ENCODE results near the gene LCN1. TPM values are rescaled to one million over a fixed set of nuclear protein-coding genes. Genes with fewer than 3 reads are reported as not detected.

Gene LCN1
- total RNA-seq, 2 experiments from 2014 or later: not detected

DNA sequence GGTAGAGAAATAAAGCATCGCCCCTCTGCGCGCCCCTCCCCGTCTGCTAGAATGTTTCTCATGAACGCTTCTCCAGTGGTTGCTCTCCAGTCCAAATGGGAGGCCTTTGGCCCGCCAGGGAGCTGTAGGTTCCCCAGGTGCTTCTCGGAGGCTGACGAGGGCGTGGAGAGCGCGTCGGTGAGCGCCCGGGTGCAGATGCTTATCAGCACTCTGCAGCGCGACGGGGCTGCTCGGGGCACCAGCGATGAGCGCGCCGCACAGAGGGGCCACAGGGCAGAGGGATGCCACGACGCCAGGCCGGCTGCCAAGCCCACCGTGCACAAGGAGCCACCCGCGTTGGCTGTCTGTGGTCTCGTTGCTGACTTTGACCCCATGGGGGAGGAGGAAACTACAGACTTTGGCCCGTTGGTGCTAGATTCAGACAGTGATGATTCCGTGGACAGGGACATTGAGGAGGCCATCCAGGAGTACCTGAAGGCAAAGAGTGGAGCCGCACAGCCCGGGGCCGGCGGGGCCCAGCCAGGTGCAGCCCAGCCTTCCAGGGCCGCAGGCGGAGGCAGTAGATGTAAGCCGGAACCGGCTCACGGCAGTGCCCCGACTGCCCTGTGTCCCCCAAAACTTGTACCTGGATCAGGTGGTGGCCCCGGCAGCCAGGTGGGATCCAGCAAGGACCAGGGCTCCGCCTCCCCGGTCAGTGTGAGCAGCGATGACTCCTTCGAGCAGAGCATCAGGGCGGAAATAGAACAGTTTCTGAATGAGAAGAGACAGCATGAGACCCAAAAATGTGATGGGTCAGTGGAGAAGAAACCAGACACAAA is 36.6 kb upstream of the LCN1 start:
- Mint-ChIP-seq H3K27ac (no peak overlapping the region), H3K27me3 (peaks cover 27% of the 10 kb centered on the region), H3K4me3 (no peak overlapping the region), H3K9me3 (no peaks in the 10 kb centered on the region), H3K4me1 (no peaks in the 10 kb centered on the region), H3K36me3 (no peaks in the 10 kb centered on the region)
- POLR2A ChIA-PET: no interaction called here
- DNase-seq: no peak
- ATAC-seq (ENCODE audit: low read depth): no peak

DNA sequence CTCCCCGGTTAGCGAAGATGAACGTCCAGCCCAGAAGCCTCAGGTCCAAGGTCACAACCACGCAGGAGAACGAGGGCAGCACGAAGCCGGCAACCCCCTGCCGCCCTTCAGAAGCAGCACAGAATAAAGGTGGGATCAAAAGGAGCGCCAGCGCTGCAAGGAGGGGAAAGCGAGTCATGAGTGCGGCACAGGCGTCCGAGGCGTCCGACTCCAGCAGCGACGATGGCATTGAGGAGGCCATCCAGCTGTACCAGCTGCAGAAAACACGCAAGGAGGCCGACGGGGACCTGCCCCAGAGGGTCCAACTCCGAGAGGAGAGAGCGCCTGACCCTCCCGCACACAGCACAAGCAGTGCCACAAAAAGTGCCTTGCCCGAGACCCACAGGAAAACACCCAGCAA is 35.9 kb upstream of the LCN1 start:
- Mint-ChIP-seq H3K9me3 (no peaks in the 10 kb centered on the region), H3K27ac (no peak overlapping the region), H3K4me3 (no peak overlapping the region), H3K27me3 (peaks cover 27% of the 10 kb centered on the region), H3K36me3 (no peaks in the 10 kb centered on the region), H3K4me1 (no peaks in the 10 kb centered on the region)
- ATAC-seq (ENCODE audit: low read depth) (no peak), DNase-seq (no peak)
- POLR2A ChIA-PET: no interaction called here

DNA sequence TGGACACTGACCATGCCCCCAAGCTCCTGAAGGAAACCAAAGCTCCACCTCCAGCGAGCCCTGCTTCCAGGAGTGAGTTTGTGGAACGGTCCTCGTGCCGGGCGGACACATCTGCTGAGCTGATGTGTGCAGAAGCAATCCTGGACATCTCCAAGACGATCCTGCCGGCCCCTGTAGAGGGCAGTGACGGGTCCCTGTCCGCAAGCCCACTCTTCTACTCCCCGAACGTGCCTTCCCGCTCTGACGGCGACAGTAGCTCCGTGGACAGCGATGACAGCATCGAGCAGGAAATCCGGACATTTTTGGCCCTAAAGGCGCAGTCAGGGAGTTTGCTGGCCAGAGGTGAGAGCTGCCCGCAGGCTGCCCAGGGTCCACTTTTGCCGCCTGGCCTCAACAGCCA is 35.4 kb upstream of the LCN1 start:
- Mint-ChIP-seq H3K36me3 (no peaks in the 10 kb centered on the region), H3K9me3 (no peaks in the 10 kb centered on the region), H3K27ac (no peak overlapping the region), H3K4me1 (no peaks in the 10 kb centered on the region), H3K4me3 (no peak overlapping the region), H3K27me3 (peaks cover 24% of the 10 kb centered on the region)
- no peak for DNase-seq
- POLR2A ChIA-PET: no interaction called here
- ATAC-seq (ENCODE audit: low read depth): no peak

DNA sequence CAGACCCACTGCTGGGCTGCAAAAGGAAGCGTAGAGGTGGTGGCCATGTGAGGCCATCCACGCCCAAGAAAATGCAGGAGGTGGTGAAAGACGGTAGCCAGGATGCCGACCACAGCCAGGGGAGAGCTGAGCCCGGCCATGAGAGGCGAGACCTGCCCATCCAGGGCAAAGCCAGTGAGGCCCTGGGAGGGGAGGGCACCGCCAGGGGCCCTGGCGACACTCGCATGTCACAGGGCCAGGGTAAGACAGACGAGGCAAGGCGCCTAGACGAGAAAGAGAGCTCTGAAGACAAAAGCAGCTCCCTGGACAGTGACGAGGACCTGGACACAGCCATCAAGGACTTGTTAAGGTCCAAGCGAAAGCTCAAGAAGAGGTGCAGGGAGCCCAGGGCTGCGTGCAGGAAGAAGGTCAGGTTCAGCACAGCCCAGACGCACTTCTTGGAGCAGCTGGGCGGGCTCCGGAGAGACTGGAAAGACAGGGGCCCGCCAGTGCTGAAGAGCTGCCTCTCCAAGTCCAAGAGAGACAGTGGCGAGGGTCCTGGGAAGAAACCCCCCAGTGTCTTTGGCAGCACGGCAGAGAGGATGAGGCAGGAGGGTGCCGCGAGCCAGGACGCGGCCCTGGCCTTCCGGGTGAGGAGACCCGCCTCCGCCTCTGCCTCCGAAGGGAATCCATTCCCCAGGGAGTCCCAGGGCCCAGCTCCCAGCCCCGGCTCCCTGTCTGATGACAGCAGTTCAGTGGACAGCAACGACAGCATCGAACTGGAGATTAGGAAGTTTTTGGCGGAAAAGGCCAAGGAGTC is 34.8 kb upstream of the LCN1 start:
- H3K4me1 Mint-ChIP-seq: no peaks in the 10 kb centered on the region
- no peak overlapping the region for H3K27ac Mint-ChIP-seq
- ATAC-seq (ENCODE audit: low read depth): no peak
- POLR2A ChIA-PET: no interaction called here
- H3K36me3 Mint-ChIP-seq: no peaks in the 10 kb centered on the region
- H3K27me3 Mint-ChIP-seq: peaks cover 17% of the 10 kb centered on the region
- no peak for DNase-seq
- H3K4me3 Mint-ChIP-seq: no peak overlapping the region
- H3K9me3 Mint-ChIP-seq: no peaks in the 10 kb centered on the region

DNA sequence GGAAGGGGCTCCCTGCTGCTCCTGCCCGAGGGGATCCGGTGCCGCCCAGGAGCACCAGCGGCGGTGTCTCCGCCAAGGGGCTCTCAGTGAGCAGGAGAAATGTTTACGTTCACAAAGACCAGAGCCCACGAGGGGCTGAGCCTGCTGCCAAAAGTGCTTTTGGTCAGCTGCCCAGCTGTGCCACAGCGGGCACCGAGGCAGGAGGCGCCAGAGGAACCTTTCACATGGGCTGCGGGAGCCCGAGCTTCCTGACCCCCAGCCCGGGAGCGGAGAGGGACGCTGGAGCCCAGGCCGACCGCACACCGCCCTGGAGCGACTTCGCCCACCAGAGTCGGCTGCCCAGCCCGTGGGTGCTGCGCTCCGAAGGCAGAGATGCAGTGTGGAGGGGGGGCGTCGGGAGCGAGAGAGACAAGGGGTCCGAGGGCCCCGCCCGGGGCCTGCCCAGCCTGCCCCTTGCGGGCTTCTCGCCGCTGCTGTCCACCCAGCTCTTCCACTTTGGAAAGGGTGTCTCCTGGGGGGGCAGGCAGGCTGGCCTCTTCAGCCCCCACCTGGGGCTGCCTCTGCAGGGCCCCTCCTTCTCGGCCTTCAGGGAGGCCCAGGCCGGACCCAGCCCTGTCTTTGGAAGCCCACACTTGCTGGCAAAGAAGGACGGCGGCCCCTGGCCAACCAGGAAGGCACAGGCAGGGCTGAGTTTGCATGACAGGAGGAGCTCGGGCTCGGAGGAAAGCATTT is 33.8 kb upstream of the LCN1 start:
- no peaks in the 10 kb centered on the region for H3K36me3 Mint-ChIP-seq
- H3K4me1 Mint-ChIP-seq: no peaks in the 10 kb centered on the region
- no peak overlapping the region for H3K27ac Mint-ChIP-seq
- POLR2A ChIA-PET: no interaction called here
- no peak overlapping the region for H3K4me3 Mint-ChIP-seq
- H3K9me3 Mint-ChIP-seq: no peaks in the 10 kb centered on the region
- no peak for DNase-seq
- peaks cover 8% of the 10 kb centered on the region for H3K27me3 Mint-ChIP-seq
- no peak for ATAC-seq (ENCODE audit: low read depth)

DNA sequence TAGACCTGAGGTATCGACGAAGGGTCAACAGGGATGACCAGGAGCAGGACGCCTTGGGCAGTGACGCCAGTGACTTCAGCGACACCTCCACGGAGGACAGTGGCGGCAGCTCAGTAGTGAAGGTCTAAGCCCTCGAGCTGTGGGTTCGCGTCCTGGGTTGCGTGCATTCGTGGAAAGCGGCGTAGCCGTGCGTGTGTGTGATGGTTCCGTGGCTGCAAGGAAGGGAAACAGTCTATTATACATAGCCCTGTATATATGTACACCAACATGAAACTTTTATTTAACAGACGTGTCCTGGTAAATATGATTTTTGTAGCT is 33.3 kb upstream of the LCN1 start:
- Mint-ChIP-seq H3K27ac (no peak overlapping the region), H3K9me3 (no peaks in the 10 kb centered on the region), H3K36me3 (no peaks in the 10 kb centered on the region), H3K4me1 (no peaks in the 10 kb centered on the region), H3K4me3 (no peak overlapping the region), H3K27me3 (peaks cover 8% of the 10 kb centered on the region)
- DNase-seq (no peak), ATAC-seq (ENCODE audit: low read depth) (no peak)
- POLR2A ChIA-PET: no interaction called here

DNA sequence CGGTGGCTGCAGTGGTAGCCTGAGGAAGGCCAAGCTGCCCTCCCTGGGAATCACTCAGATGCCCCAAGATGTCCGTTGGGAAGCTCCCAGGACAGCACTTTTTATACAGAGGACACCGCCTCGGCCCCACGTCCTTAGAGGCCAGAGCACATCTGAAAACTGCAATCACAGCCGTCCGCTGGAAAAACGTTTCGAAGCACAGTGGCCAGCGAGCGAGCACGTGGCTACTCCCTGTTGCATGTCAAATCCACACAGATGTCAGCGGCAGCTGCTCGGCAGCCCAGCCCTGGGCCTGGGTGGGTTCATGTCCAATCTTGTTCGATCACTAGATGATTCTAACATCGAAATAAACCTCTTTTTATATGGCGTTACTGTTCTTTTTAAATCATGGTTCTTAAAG is 32.7 kb upstream of the LCN1 start:
- H3K27me3 Mint-ChIP-seq: peaks cover 7% of the 10 kb centered on the region
- POLR2A ChIA-PET: no interaction called here
- DNase-seq (no peak), ATAC-seq (ENCODE audit: low read depth) (no peak)
- H3K4me3 Mint-ChIP-seq: no peak overlapping the region
- no peaks in the 10 kb centered on the region for H3K9me3 Mint-ChIP-seq
- H3K27ac Mint-ChIP-seq: no peak overlapping the region
- no peaks in the 10 kb centered on the region for H3K4me1 Mint-ChIP-seq
- no peaks in the 10 kb centered on the region for H3K36me3 Mint-ChIP-seq

DNA sequence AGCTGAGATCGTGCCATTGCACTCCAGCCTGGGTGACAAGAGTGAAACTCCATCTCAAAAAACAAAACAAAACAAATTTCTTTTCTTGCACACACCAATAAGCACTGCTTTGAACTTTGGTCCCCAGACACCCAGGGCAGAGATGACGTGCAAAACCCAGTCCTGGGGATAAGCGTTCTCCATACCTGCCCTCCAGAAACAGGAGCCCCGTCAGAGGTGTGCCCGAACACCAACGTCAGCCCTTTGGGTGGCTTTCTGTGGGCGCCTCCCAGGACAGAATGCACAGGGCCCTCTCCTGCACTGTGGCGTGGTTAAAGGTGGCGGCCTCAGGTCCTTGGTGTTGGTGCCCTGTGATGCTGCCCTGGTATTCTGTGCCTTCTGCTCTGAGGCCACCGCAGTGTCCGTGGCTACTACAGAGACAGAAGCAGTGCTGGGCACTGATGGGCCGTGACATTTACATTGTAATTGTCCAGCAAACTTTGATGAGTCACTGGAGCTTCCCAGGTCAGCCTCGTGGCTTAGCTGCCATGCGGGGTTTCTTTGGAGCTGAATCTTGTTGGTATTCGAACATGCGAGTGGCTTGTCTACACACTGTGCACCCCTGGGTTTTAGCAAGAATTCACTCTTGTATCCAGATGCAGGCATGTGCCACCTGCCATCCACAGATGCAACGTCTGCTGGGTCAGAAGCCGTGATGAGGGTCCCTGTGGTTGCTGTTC is 31.9 kb upstream of the LCN1 start:
- H3K27ac Mint-ChIP-seq: no peak overlapping the region
- no peak for DNase-seq
- POLR2A ChIA-PET: no interaction called here

DNA sequence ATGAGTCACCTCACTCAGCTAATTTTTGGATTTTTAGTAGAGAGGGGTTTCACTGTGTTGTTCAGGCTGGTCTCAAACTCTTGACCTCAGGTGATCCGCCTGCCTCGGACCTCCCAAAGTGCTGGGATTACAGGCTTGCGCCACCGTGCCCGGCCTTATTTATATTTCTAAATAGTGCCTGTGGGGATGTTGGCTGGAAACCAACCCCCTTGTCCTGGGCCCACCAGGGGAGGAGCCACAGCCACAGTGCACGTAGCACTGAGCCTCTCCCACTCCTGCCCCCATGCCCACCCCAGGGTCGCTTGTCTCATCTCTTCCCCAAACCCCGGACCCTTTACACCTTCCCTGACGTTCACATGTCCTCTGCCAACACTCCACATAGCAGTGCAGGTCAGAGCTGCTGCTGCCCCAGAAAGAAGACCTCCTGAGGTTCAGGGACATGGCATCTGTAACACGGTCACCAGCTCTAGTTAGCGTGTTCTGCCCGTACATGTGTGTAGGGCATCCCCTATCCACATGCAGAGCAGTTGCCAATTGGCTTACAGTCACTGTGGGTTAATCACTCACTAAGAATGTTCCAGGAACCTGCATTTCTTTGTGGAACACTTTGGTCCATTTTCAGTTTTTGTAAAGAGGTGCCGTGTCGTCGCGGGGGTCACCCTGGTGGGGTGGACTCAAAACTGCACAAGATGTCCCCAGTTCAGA is 30.9 kb upstream of the LCN1 start:
- Mint-ChIP-seq H3K4me1 (no peaks in the 10 kb centered on the region), H3K27me3 (peaks cover 7% of the 10 kb centered on the region), H3K36me3 (no peaks in the 10 kb centered on the region), H3K9me3 (no peaks in the 10 kb centered on the region), H3K27ac (no peak overlapping the region), H3K4me3 (no peak overlapping the region)
- ATAC-seq (ENCODE audit: low read depth) (no peak), DNase-seq (no peak)
- POLR2A ChIA-PET: no interaction called here

More for the DNA sequence above, 31.9 kb upstream of the LCN1 start:
- H3K36me3 Mint-ChIP-seq: no peaks in the 10 kb centered on the region
- peaks cover 7% of the 10 kb centered on the region for H3K27me3 Mint-ChIP-seq
- H3K4me1 Mint-ChIP-seq: no peaks in the 10 kb centered on the region
- ATAC-seq (ENCODE audit: low read depth): no peak
- H3K9me3 Mint-ChIP-seq: no peaks in the 10 kb centered on the region
- H3K4me3 Mint-ChIP-seq: no peak overlapping the region

DNA sequence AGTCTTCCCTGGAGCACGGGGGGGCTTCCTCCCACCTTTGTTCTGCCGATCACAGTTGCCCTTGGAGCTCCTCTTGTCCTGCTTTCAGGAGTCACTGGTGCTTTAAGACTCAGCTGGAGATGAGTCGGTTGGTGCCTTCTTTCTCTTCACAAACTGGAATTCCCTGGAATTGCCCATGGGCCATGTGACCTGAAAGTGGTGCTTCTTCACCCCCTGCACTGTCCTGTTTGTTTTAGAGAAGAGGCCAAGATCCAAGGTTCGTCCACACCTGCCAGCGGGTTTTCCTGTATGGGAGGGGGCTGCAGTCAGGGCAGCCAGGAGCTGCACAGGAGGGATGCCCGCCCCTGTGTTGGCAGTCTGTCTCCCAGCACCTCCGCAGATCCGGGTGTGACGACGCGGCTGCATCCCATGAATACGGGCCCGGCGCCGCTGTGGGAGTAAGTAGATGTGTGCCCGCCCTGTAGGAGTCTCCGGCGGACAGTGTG is 30.2 kb upstream of the LCN1 start:
- no peak overlapping the region for H3K27ac Mint-ChIP-seq
- H3K4me3 Mint-ChIP-seq: no peak overlapping the region
- H3K9me3 Mint-ChIP-seq: no peaks in the 10 kb centered on the region
- ATAC-seq (ENCODE audit: low read depth) (no peak), DNase-seq (no peak)
- POLR2A ChIA-PET: no interaction called here
- no peaks in the 10 kb centered on the region for H3K4me1 Mint-ChIP-seq
- H3K27me3 Mint-ChIP-seq: peaks cover 7% of the 10 kb centered on the region
- H3K36me3 Mint-ChIP-seq: no peaks in the 10 kb centered on the region

DNA sequence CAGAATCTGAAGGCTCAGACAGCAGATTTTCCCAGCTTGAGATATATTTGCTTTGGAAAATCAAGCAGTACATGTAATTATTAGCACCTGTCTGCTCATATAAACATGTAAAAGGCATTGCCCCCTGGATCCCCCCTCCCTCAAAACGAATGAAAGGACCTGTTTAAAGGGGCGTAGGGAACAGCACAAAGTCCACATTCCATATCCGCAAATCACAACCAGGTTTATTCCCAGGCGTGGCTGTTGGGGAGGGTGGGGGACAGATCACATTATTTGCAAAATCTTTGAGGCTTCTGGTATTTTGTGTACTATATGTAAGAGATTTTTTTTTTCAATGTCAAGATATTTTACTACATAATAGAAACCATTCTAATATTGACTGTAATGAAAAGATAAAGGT is 29.5 kb upstream of the LCN1 start:
- POLR2A ChIA-PET: no interaction called here
- ATAC-seq (ENCODE audit: low read depth) (no peak), DNase-seq (no peak)
- H3K27me3 Mint-ChIP-seq: peaks cover 7% of the 10 kb centered on the region
- H3K4me1 Mint-ChIP-seq: no peaks in the 10 kb centered on the region
- no peak overlapping the region for H3K4me3 Mint-ChIP-seq
- H3K9me3 Mint-ChIP-seq: no peaks in the 10 kb centered on the region
- no peaks in the 10 kb centered on the region for H3K36me3 Mint-ChIP-seq
- H3K27ac Mint-ChIP-seq: no peak overlapping the region

DNA sequence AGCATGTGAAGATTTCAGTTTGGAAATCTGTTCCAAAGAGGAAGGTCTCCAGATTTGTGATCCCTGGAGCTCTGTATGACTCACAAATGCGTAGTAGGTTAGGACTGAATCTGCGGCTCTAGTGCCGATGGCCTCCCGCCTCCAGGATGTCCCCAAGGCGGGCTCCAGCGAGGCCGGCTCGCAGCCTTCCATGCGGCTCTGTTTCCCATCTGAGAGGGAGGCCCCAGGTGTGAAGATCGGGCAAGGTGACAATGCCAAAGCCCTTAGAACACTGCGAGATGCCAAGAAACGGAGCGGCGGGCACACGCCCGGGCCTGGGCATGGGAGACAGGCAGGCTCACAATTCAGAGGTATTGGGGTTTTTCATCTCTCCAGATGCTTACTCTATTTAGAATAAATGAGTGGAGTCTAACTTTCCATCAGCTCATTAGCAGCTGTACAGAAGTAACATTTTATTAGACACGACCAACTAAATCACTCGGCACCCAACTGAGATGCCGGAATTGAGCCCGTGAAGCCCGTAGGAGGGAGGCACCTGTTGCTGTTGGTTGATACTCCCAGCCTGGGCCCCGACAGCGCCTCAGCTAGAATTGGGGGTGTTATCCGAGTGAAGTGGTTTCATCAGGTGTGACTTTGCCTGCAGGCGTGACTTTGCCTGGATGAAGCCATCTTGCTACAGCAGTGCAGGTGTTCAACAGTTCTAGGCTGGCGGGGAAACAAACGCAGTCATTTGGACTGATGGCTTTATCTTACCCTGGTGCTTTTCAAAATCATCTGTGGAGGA is 28.2 kb upstream of the LCN1 start:
- no peaks in the 10 kb centered on the region for H3K4me1 Mint-ChIP-seq
- no peak overlapping the region for H3K4me3 Mint-ChIP-seq
- ATAC-seq (ENCODE audit: low read depth) (no peak), DNase-seq (no peak)
- no peaks in the 10 kb centered on the region for H3K36me3 Mint-ChIP-seq
- peaks cover 7% of the 10 kb centered on the region for H3K27me3 Mint-ChIP-seq
- H3K9me3 Mint-ChIP-seq: no peaks in the 10 kb centered on the region
- POLR2A ChIA-PET: no interaction called here
- H3K27ac Mint-ChIP-seq: no peak overlapping the region

Measured in activated naive CD8-positive, alpha-beta T cell treated with anti-CD3 and anti-CD28 coated beads, Interleukin-2, amount 10 ng/mL, durations not matched to agents 7 days and 5 days (primary cell).